Cerebellar cortex (tissue), 1 donor: ENCODE results near the gene EWSR1.
"Not testable (repeated sequence)": the region's sequence is repeated elsewhere in the genome, so short reads cannot be mapped to it uniquely, and the experiment has no call there.

Experiments used
- DNase-seq: peaks from one replicate; pipeline ENCODE4 v3.0.0-alpha.2; 2015; ENCODE audit warnings: low spot score

EWSR1 gene

GRCh38 chr22:29267858-29268510, at the start of gene EWSR1, which contains the start of gene RHBDD3:
TSS of gene EWSR1 (plus strand) at chr22:29268268. CDS start at chr22:29268337, 69 bp downstream.
TSS of gene RHBDD3 (minus strand) at chr22:29267981. CDS start at chr22:29265626, 2,355 bp downstream.
- DNase-seq, result peak; percentile 93

GRCh38 chr22:29218758-29219408, 49.2 kb upstream of the EWSR1 start:
- no peak for DNase-seq

GRCh38 chr22:29219409-29219782, 48.7 kb upstream of the EWSR1 start:
- not testable (repeated sequence) for DNase-seq

GRCh38 chr22:29219881-29220670, 48.0 kb upstream of the EWSR1 start:
- no peak for DNase-seq

- no peak for DNase-seq
Measured at GRCh38 chr22:29224121-29224858, 43.8 kb upstream of the EWSR1 start.

- no peak for DNase-seq
Measured at GRCh38 chr22:29224859-29225410, 43.1 kb upstream of the EWSR1 start.

- DNase-seq, result no peak
Measured at GRCh38 chr22:29225422-29226090, 42.5 kb upstream of the EWSR1 start.

GRCh38 chr22:29226351-29226981, 41.6 kb upstream of the EWSR1 start:
- DNase-seq, result no peak

GRCh38 chr22:29230972-29231875, 36.8 kb upstream of the EWSR1 start:
- DNase-seq, result no peak

GRCh38 chr22:29231971-29232959, 35.8 kb upstream of the EWSR1 start:
- DNase-seq, result no peak

GRCh38 chr22:29233277-29233877, 34.7 kb upstream of the EWSR1 start:
- DNase-seq, result no peak

GRCh38 chr22:29240481-29240880, 27.6 kb upstream of the EWSR1 start:
- not testable (repeated sequence) for DNase-seq

- no peak for DNase-seq
Measured at GRCh38 chr22:29243874-29244446, 24.1 kb upstream of the EWSR1 start.

- no peak for DNase-seq
Measured at GRCh38 chr22:29244785-29245625, 23.1 kb upstream of the EWSR1 start.

- DNase-seq, result peak; percentile 75
Measured at GRCh38 chr22:29245626-29246385, 22.3 kb upstream of the EWSR1 start.

GRCh38 chr22:29247891-29248290, 20.2 kb upstream of the EWSR1 start:
- DNase-seq, result not testable (repeated sequence)
